WTC11 (cell line): ENCODE data around the gene GALNTL6. TPM values are rescaled to one million over a fixed set of nuclear protein-coding genes. Genes with fewer than 3 reads are reported as not detected.

Experiments
- ATAC-seq: fragments of 200-7000 bp; cut with Tn5 transposase; 2 replicates; pipeline ENCODE4 v1.10.0; 2021; ENCODE audit warnings: mild to moderate bottlenecking, moderate library complexity
- CTCF ChIA-PET: fragments of 300-600 bp; sonication (Branson Sonifier 250); formaldehyde crosslinking; loops from one replicate; lab custom pipeline; 2021; ENCODE audit warnings: antibody characterized with exemption; lab: Charles Lee
- POLR2A ChIA-PET: fragments of 350-600 bp; sonication (Branson Sonifier 250); formaldehyde crosslinking; loops from one replicate; lab custom pipeline; 2021; ENCODE audit warnings: antibody characterized with exemption; lab: Charles Lee
- DNase-seq: peaks from one replicate; pipeline ENCODE4 v3.0.0; 2021; ENCODE audit warnings: low spot score
- H3K27ac Mint-ChIP-seq: 2 replicates; pipeline ENCODE4 v1.8.0; 2021; ENCODE audit warnings: mixed read lengths
- H3K27me3 Mint-ChIP-seq: 2 replicates; pipeline ENCODE4 v1.8.0; 2021; ENCODE audit warnings: low read depth, mild to moderate bottlenecking, moderate library complexity, mixed read lengths
- H3K36me3 Mint-ChIP-seq: 2 replicates; pipeline ENCODE4 v1.8.0; 2021; ENCODE audit warnings: mixed read lengths
- H3K4me1 Mint-ChIP-seq: 2 replicates; pipeline ENCODE4 v1.8.0; 2022; ENCODE audit warnings: mixed read lengths
- H3K4me3 Mint-ChIP-seq: 2 replicates; pipeline ENCODE4 v1.8.0; 2021; ENCODE audit warnings: mild to moderate bottlenecking, moderate library complexity, mixed read lengths
- H3K9me3 Mint-ChIP-seq: 2 replicates; pipeline ENCODE4 v1.8.0; 2021; ENCODE audit warnings: mixed read lengths
- ATF6 ChIP-seq: sonication (generic); formaldehyde crosslinking; IDR thresholded peaks from 2 replicates; pipeline ENCODE4 v1.8.1; 2023; ENCODE audit warnings: mild to moderate bottlenecking, missing genetic modification reagents
- CBFB ChIP-seq: sonication (generic); formaldehyde crosslinking; IDR thresholded peaks from 2 replicates; pipeline ENCODE4 v1.8.1; 2022; ENCODE audit warnings: mild to moderate bottlenecking, low read depth, missing genetic modification reagents
- ESRRA ChIP-seq: sonication (generic); formaldehyde crosslinking; IDR thresholded peaks from 2 replicates; pipeline ENCODE4 v1.8.1; 2022; ENCODE audit warnings: mild to moderate bottlenecking, missing genetic modification reagents, borderline replicate concordance
- FOXK1 ChIP-seq: sonication (generic); formaldehyde crosslinking; IDR thresholded peaks from 2 replicates; pipeline ENCODE4 v1.8.0; 2022; ENCODE audit warnings: mild to moderate bottlenecking, moderate library complexity, missing genetic modification reagents
- FOXP4 ChIP-seq: sonication (generic); formaldehyde crosslinking; IDR thresholded peaks from 2 replicates; pipeline ENCODE4 v1.8.0; 2022; ENCODE audit warnings: mild to moderate bottlenecking, missing genetic modification reagents
- GTF2I ChIP-seq: fragments of 250-450 bp; sonication (Bioruptor Pico); conservative IDR thresholded peaks from 2 replicates; pipeline ENCODE4 v1.4.0; 2021; ENCODE audit warnings: mild to moderate bottlenecking
- MYBL2 ChIP-seq: sonication (generic); formaldehyde crosslinking; IDR thresholded peaks from 2 replicates; pipeline ENCODE4 v1.8.1; 2023; ENCODE audit warnings: mild to moderate bottlenecking, moderate library complexity, missing genetic modification reagents
- RELA ChIP-seq: sonication (generic); formaldehyde crosslinking; IDR thresholded peaks from 2 replicates; pipeline ENCODE4 v1.8.1; 2022; ENCODE audit warnings: missing genetic modification reagents, mild to moderate bottlenecking, borderline replicate concordance
- SP1 ChIP-seq: sonication (generic); formaldehyde crosslinking; conservative IDR thresholded peaks from 2 replicates; pipeline ENCODE4 v1.8.1; 2022; ENCODE audit warnings: missing genetic modification reagents
- total RNA-seq: library from RNA; stranded (reverse); gene quantifications from 3 replicates; pipeline ENCODE4 v1.2.3, GENCODE V29; 2021
- TF ChIP-seq, protein P1 (sequence below): fragments of 250-450 bp; sonication (Bioruptor Pico); IDR thresholded peaks from 2 replicates; pipeline ENCODE4 v1.9.0; 2021; ENCODE audit warnings: mild to moderate bottlenecking, borderline replicate concordance
- TF ChIP-seq, protein P2 (sequence below): fragments of 250-450 bp; sonication (Bioruptor Pico); IDR thresholded peaks from 2 replicates; pipeline ENCODE4 v1.9.0; 2021; ENCODE audit warnings: mild to moderate bottlenecking
- TF ChIP-seq, protein P3 (sequence below): sonication (generic); formaldehyde crosslinking; IDR thresholded peaks from 2 replicates; pipeline ENCODE4 v1.8.0; 2023; ENCODE audit warnings: missing genetic modification reagents, mild to moderate bottlenecking, borderline replicate concordance

GALNTL6 gene
- total RNA-seq, 1 experiment from 2014 or later, result 0.24 TPM

- H3K27me3 Mint-ChIP-seq, result no peaks in the 10 kb centered on the region
- DNase-seq (no peak), ATAC-seq (no peak)
- H3K4me1 Mint-ChIP-seq, result no peaks in the 10 kb centered on the region
- H3K4me3 Mint-ChIP-seq, result no peak overlapping the region
- ChIA-PET CTCF (no interaction called here), POLR2A (no interaction called here)
- TF ChIP-seq CBFB, result no peak
- TF ChIP-seq SP1 (CRISPR knock-in tag), result no peak
- no peak for TF ChIP-seq ATF6 (CRISPR knock-in tag)
- TF ChIP-seq, protein P1, sequence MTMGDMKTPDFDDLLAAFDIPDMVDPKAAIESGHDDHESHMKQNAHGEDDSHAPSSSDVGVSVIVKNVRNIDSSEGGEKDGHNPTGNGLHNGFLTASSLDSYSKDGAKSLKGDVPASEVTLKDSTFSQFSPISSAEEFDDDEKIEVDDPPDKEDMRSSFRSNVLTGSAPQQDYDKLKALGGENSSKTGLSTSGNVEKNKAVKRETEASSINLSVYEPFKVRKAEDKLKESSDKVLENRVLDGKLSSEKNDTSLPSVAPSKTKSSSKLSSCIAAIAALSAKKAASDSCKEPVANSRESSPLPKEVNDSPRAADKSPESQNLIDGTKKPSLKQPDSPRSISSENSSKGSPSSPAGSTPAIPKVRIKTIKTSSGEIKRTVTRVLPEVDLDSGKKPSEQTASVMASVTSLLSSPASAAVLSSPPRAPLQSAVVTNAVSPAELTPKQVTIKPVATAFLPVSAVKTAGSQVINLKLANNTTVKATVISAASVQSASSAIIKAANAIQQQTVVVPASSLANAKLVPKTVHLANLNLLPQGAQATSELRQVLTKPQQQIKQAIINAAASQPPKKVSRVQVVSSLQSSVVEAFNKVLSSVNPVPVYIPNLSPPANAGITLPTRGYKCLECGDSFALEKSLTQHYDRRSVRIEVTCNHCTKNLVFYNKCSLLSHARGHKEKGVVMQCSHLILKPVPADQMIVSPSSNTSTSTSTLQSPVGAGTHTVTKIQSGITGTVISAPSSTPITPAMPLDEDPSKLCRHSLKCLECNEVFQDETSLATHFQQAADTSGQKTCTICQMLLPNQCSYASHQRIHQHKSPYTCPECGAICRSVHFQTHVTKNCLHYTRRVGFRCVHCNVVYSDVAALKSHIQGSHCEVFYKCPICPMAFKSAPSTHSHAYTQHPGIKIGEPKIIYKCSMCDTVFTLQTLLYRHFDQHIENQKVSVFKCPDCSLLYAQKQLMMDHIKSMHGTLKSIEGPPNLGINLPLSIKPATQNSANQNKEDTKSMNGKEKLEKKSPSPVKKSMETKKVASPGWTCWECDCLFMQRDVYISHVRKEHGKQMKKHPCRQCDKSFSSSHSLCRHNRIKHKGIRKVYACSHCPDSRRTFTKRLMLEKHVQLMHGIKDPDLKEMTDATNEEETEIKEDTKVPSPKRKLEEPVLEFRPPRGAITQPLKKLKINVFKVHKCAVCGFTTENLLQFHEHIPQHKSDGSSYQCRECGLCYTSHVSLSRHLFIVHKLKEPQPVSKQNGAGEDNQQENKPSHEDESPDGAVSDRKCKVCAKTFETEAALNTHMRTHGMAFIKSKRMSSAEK (CRISPR knock-in tag), result no peak
- no peak for TF ChIP-seq RELA (CRISPR knock-in tag)
- no peak for TF ChIP-seq FOXK1 (CRISPR knock-in tag)
- TF ChIP-seq ESRRA, result no peak
- TF ChIP-seq FOXP4 (CRISPR knock-in tag), result no peak
- TF ChIP-seq, protein P2, sequence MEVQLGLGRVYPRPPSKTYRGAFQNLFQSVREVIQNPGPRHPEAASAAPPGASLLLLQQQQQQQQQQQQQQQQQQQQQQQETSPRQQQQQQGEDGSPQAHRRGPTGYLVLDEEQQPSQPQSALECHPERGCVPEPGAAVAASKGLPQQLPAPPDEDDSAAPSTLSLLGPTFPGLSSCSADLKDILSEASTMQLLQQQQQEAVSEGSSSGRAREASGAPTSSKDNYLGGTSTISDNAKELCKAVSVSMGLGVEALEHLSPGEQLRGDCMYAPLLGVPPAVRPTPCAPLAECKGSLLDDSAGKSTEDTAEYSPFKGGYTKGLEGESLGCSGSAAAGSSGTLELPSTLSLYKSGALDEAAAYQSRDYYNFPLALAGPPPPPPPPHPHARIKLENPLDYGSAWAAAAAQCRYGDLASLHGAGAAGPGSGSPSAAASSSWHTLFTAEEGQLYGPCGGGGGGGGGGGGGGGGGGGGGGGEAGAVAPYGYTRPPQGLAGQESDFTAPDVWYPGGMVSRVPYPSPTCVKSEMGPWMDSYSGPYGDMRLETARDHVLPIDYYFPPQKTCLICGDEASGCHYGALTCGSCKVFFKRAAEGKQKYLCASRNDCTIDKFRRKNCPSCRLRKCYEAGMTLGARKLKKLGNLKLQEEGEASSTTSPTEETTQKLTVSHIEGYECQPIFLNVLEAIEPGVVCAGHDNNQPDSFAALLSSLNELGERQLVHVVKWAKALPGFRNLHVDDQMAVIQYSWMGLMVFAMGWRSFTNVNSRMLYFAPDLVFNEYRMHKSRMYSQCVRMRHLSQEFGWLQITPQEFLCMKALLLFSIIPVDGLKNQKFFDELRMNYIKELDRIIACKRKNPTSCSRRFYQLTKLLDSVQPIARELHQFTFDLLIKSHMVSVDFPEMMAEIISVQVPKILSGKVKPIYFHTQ (CRISPR knock-in tag), result no peak
- no peak for TF ChIP-seq MYBL2 (CRISPR knock-in tag)
- TF ChIP-seq GTF2I (CRISPR knock-in tag), result no peak
- TF ChIP-seq, protein P3, sequence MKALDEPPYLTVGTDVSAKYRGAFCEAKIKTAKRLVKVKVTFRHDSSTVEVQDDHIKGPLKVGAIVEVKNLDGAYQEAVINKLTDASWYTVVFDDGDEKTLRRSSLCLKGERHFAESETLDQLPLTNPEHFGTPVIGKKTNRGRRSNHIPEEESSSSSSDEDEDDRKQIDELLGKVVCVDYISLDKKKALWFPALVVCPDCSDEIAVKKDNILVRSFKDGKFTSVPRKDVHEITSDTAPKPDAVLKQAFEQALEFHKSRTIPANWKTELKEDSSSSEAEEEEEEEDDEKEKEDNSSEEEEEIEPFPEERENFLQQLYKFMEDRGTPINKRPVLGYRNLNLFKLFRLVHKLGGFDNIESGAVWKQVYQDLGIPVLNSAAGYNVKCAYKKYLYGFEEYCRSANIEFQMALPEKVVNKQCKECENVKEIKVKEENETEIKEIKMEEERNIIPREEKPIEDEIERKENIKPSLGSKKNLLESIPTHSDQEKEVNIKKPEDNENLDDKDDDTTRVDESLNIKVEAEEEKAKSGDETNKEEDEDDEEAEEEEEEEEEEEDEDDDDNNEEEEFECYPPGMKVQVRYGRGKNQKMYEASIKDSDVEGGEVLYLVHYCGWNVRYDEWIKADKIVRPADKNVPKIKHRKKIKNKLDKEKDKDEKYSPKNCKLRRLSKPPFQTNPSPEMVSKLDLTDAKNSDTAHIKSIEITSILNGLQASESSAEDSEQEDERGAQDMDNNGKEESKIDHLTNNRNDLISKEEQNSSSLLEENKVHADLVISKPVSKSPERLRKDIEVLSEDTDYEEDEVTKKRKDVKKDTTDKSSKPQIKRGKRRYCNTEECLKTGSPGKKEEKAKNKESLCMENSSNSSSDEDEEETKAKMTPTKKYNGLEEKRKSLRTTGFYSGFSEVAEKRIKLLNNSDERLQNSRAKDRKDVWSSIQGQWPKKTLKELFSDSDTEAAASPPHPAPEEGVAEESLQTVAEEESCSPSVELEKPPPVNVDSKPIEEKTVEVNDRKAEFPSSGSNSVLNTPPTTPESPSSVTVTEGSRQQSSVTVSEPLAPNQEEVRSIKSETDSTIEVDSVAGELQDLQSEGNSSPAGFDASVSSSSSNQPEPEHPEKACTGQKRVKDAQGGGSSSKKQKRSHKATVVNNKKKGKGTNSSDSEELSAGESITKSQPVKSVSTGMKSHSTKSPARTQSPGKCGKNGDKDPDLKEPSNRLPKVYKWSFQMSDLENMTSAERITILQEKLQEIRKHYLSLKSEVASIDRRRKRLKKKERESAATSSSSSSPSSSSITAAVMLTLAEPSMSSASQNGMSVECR (CRISPR knock-in tag), result no peak
- H3K36me3 Mint-ChIP-seq, result no peaks in the 10 kb centered on the region
- no peak overlapping the region for H3K27ac Mint-ChIP-seq
- H3K9me3 Mint-ChIP-seq, result 0 out of 2 replicates have a peak, but pooled peaks cover 4% of the 10 kb centered on the region
Measured at GRCh38 chr4:172109466-172109865, 296.3 kb downstream of the GALNTL6 start.
